OCI-LY7 (cell line): ENCODE results near the gene GLYAT. TPM values are rescaled to one million over a fixed set of nuclear protein-coding genes. Genes with fewer than 3 reads are reported as not detected.
"Not testable (repeated sequence)": the region's sequence is repeated elsewhere in the genome, so short reads cannot be mapped to it uniquely, and the experiment has no call there.

Experiments
- BruUV-seq: library from RNA; stranded (reverse); fragments of 400-500 nt; replicated peaks from 2 replicates; lab custom pipeline; 2021; lab: Mats Ljungman, UMichigan
- CTCF ChIA-PET: fragments of 300-600 bp; sonication (Branson Sonifier 250); formaldehyde crosslinking; loops from one replicate; lab custom pipeline; 2022; ENCODE audit warnings: antibody characterized with exemption; ENCODE audit not compliant: unreplicated experiment; lab: Charles Lee
- POLR2A ChIA-PET: fragments of 300-600 bp; sonication (Branson Sonifier 250); formaldehyde crosslinking; loops from one replicate; lab custom pipeline; 2022; ENCODE audit warnings: antibody characterized with exemption; lab: Charles Lee
- DNase-seq: peaks from one replicate; pipeline ENCODE4 v3.0.0-alpha.2; 2015; ENCODE audit warnings: low spot score
- H2AFZ ChIP-seq: fragments of 200-600 bp; sonication (generic), shearing (Covaris generic); 2 replicates; pipeline ENCODE4 v1.6.1; 2014; ENCODE audit warnings: mild to moderate bottlenecking, antibody characterized with exemption, low read length, moderate library complexity
- H3K27ac ChIP-seq: fragments of 200-600 bp; sonication (generic); 2 replicates; pipeline ENCODE4 v1.5.1; 2014; ENCODE audit warnings: mixed run types, low read depth, mild to moderate bottlenecking, moderate library complexity, low read length, inconsistent platforms; ENCODE audit not compliant: poor library complexity, severe bottlenecking
- H3K36me3 ChIP-seq: fragments of 200-600 bp; sonication (generic); 2 replicates; pipeline ENCODE4 v1.6.1; 2014; ENCODE audit warnings: mild to moderate bottlenecking, antibody characterized with exemption, low read length, moderate library complexity, mixed read lengths; ENCODE audit not compliant: insufficient read depth
- H3K4me1 ChIP-seq: fragments of 200-600 bp; sonication (generic); 2 replicates; pipeline ENCODE4 v1.5.1; 2014; ENCODE audit warnings: mild to moderate bottlenecking, low read length; ENCODE audit not compliant: insufficient read depth, poor library complexity, severe bottlenecking
- H3K4me2 ChIP-seq: fragments of 200-600 bp; sonication (generic); 2 replicates; pipeline ENCODE4 v1.6.1; 2014; ENCODE audit warnings: mild to moderate bottlenecking, low read length
- H3K4me3 ChIP-seq: fragments of 200-600 bp; sonication (generic); 2 replicates; pipeline ENCODE4 v1.5.1; 2014; ENCODE audit warnings: mild to moderate bottlenecking, low read depth, low read length; ENCODE audit not compliant: poor library complexity, severe bottlenecking
- H3K79me2 ChIP-seq: fragments of 200-600 bp; sonication (generic); 2 replicates; pipeline ENCODE4 v1.6.1; 2016; ENCODE audit warnings: low read depth, mild to moderate bottlenecking, low read length, moderate library complexity, mixed read lengths; ENCODE audit not compliant: insufficient read depth
- H3K9me2 ChIP-seq: fragments of 200-600 bp; sonication (generic); 2 replicates; pipeline ENCODE4 v1.6.1; 2016; ENCODE audit warnings: mild to moderate bottlenecking, low read length, mixed read lengths; ENCODE audit not compliant: insufficient read depth
- H3K9me3 ChIP-seq: fragments of 200-600 bp; sonication (generic); 2 replicates; pipeline ENCODE4 v1.6.1; 2014; ENCODE audit warnings: mild to moderate bottlenecking, mixed run types, low read length, mixed read lengths
- H4K20me1 ChIP-seq: fragments of 200-600 bp; sonication (generic); 2 replicates; pipeline ENCODE4 v1.6.1; 2014; ENCODE audit warnings: mild to moderate bottlenecking, antibody characterized with exemption, low read length, moderate library complexity, mixed read lengths; ENCODE audit not compliant: insufficient read depth
- EZH2phosphoT487 ChIP-seq: fragments of 200-600 bp; sonication (generic); IDR thresholded peaks from 2 replicates; pipeline ENCODE4 v1.6.1; 2018; ENCODE audit warnings: low read depth, borderline replicate concordance, mild to moderate bottlenecking, mixed run types, antibody characterized with exemption, low read length, moderate library complexity, mixed read lengths
- intact Hi-C: fragments of 100-400 bp; cut with micrococcal nuclease; formaldehyde crosslinking; loops from one replicate; pipeline ENCODE4 v1.10.0; 2022; ENCODE audit not compliant: unreplicated experiment
- total RNA-seq, 2 experiments: library from RNA; depleted of rRNA in 1 of 2; stranded (reverse); fragments of >200 nt in 1 of 2; shearing (Covaris generic) in 1 of 2; gene quantifications; 2 replicates each; pipeline ENCODE4 v1.2.3, GENCODE V29; 2014 to 2022
- TF ChIP-seq, protein P1 (sequence below): fragments of 200-600 bp; sonication (generic); conservative IDR thresholded peaks from 2 replicates; pipeline ENCODE4 v1.5.1; 2014; ENCODE audit warnings: mild to moderate bottlenecking, antibody characterized with exemption, low read length, moderate library complexity, mixed read lengths

GLYAT gene
- total RNA-seq, 2 experiments from 2014 or later = not detected

GRCh38 chr11:58691675-58692074 lies 40.1 kb downstream of the GLYAT start:
- H3K36me3 ChIP-seq = no peaks in the 10 kb centered on the region
- no peak for TF ChIP-seq EZH2phosphoT487
- TF ChIP-seq, protein P1, sequence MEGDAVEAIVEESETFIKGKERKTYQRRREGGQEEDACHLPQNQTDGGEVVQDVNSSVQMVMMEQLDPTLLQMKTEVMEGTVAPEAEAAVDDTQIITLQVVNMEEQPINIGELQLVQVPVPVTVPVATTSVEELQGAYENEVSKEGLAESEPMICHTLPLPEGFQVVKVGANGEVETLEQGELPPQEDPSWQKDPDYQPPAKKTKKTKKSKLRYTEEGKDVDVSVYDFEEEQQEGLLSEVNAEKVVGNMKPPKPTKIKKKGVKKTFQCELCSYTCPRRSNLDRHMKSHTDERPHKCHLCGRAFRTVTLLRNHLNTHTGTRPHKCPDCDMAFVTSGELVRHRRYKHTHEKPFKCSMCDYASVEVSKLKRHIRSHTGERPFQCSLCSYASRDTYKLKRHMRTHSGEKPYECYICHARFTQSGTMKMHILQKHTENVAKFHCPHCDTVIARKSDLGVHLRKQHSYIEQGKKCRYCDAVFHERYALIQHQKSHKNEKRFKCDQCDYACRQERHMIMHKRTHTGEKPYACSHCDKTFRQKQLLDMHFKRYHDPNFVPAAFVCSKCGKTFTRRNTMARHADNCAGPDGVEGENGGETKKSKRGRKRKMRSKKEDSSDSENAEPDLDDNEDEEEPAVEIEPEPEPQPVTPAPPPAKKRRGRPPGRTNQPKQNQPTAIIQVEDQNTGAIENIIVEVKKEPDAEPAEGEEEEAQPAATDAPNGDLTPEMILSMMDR = no peak
- no peak overlapping the region for H2AFZ ChIP-seq
- no peaks in the 10 kb centered on the region for H3K79me2 ChIP-seq
- H3K9me3 ChIP-seq = no peaks in the 10 kb centered on the region
- H3K4me2 ChIP-seq = no peak overlapping the region
- H3K27ac ChIP-seq = no peak overlapping the region
- CTCF ChIA-PET = no interaction called here
- intact Hi-C loops = no loop called here
- no peak for DNase-seq
- H4K20me1 ChIP-seq = no peaks in the 10 kb centered on the region
- POLR2A ChIA-PET = no interaction called here
- no peaks in the 10 kb centered on the region for H3K9me2 ChIP-seq
- no peak overlapping the region for H3K4me3 ChIP-seq
- no TSS peak for BruUV-seq
- H3K4me1 ChIP-seq = no peaks in the 10 kb centered on the region

DNA sequence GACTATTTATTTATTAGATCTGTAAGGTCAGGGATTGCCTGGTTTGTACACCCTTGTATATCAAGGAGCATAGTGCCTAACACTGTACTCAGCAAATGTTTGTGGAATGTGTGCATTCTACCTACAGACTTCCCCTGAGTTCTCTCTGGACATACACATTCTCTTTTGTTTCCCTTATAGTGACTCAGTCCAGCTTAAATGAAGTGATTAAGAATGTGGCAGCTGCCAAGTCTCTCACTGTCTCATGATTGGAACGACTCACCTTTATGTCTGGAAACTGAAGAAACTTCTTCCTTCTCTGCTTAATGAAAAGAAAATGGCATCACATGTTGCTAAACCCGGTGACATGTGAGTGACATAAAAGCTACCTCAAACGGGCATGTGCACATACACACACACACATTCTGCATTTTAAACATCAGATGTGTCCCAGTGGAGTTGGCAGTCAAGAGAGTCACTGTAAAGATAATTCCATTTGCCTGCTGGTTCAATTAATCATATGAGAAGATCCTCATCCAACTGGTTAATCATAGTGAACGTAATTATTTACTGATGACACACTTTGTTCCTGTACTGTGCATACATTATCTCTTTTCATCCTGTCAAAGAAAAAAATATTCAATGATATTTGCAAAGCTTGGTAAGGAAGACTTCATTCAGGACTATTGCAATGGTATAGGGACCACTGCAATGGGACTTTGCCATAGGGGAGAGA lies 42.8 kb downstream of the GLYAT start:
- Histone ChIP-seq H2AFZ (no peak overlapping the region), H3K4me2 (no peak overlapping the region), H3K4me3 (no peak overlapping the region), H3K79me2 (no peaks in the 10 kb centered on the region), H3K9me3 (no peaks in the 10 kb centered on the region), H3K27ac (no peak overlapping the region), H4K20me1 (no peaks in the 10 kb centered on the region), H3K9me2 (no peaks in the 10 kb centered on the region), H3K4me1 (no peaks in the 10 kb centered on the region), H3K36me3 (no peaks in the 10 kb centered on the region)
- DNase-seq = no peak
- no peak for TF ChIP-seq EZH2phosphoT487
- TF ChIP-seq, protein P1 = no peak
- CTCF ChIA-PET = no interaction called here
- POLR2A ChIA-PET = no interaction called here
- no TSS peak for BruUV-seq
- intact Hi-C loops = no loop called here

DNA sequence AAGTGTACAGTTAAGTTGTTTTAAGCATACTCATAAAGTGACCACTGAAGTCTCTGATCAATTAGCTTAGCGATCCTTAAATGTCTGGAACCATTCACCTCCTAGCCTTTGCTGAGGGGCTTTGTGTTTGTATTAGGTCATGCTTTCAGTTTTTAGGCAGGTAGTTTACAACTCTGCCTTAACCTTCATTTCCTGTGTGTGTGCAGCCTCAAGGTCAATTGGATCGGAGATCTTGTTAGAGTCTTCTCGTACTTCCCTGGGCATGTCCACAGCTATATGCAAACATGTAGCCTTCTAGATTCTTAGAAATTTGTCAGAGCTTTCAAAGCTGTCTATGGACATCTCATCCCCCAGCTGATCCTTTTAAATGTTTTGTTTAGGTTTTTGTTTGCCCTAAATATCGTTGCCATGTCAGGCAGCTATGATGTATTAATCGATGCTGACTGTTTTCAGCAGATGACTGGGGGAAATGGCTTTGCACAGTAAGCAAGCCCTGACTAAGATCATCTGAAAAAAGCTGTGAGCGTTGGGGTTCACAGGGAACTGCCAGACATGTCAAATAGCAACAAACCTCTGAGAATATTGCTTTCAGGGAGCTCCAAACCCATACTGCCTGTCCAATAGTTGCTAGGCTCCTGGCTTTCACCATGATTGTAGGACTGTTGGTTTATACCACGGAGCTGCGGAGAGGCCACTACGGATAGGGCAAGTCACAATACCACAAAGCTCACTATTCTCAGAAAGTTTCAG lies 45.6 kb downstream of the GLYAT start:
- H2AFZ ChIP-seq = no peak overlapping the region
- H3K9me2 ChIP-seq = no peaks in the 10 kb centered on the region
- TF ChIP-seq, protein P1 = no peak
- no peak for TF ChIP-seq EZH2phosphoT487
- H3K4me3 ChIP-seq = no peak overlapping the region
- no peaks in the 10 kb centered on the region for H3K79me2 ChIP-seq
- H3K4me2 ChIP-seq = no peak overlapping the region
- H3K27ac ChIP-seq = no peak overlapping the region
- no peaks in the 10 kb centered on the region for H3K9me3 ChIP-seq
- H4K20me1 ChIP-seq = no peaks in the 10 kb centered on the region
- CTCF ChIA-PET = no interaction called here
- no peaks in the 10 kb centered on the region for H3K36me3 ChIP-seq
- no peaks in the 10 kb centered on the region for H3K4me1 ChIP-seq
- DNase-seq = no peak
- POLR2A ChIA-PET = interaction anchor here (0.7 kb wide), 1 partner anchor 288 kb away, joined by 3 read pairs; no protein-coding TSS in a partner anchor
- BruUV-seq = no TSS peak
- intact Hi-C loops = no loop called here

DNA sequence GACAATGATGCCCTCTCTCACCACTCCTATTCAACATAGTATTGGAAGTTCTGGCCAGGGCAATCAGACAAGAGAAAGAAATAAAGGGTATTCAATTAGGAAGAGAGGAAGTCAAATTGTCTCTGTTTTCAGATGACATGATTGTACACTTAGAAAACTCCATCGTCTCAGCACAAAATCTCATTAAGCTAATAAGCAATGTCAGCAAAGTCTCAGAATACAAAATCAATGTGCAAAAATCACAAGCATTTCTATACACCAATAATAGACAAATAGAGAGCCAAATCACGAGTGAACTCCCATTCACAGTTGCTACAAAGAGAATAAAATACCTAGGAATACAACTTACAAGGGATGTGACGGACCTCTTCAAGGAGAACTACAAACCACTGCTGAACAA lies 49.1 kb downstream of the GLYAT start:
- intact Hi-C loops, H3K9me2 ChIP-seq, H3K4me2 ChIP-seq, H3K36me3 ChIP-seq, H3K4me3 ChIP-seq, BruUV-seq, CTCF ChIA-PET, H3K79me2 ChIP-seq, H3K4me1 ChIP-seq, H2AFZ ChIP-seq, H3K27ac ChIP-seq, H4K20me1 ChIP-seq, DNase-seq, H3K9me3 ChIP-seq: not testable (repeated sequence)
- POLR2A ChIA-PET = interaction anchor here (1.3 kb wide), 1 partner anchor 10 kb away, joined by 3 read pairs; no protein-coding TSS in a partner anchor
